Measurements from ENCODE around the gene ADD2. TPM values are rescaled to one million over a fixed set of nuclear protein-coding genes. Genes with fewer than 3 reads are reported as not detected.

Gene ADD2
- total and polyA plus RNA-seq, 2 donors (not counting 1 experiment from before 2014, with no cell fraction given): 15.9 to 21.7 TPM

GRCh38 chr2:70769450-70769849, 1.4 kb upstream of the ADD2 start:
- TF ChIP-seq CTCF (IDR thresholded peaks at IDR 0.05) (no peak), EZH2 (IDR thresholded peaks at IDR 0.05; ENCODE audit: borderline replicate concordance, insufficient read depth, low read depth, low read length, poor library complexity, severe bottlenecking) (no peak)
- intact Hi-C loops (cut with micrococcal nuclease): loop anchor here (5.0 kb wide), 1 partner anchor 467 kb away; the partner anchor contains the start of gene FAM136A
- Histone ChIP-seq H4K20me1 (ENCODE audit: control insufficient read depth, insufficient read depth, low read length, poor library complexity, severe bottlenecking) (no peaks in the 10 kb centered on the region), H2AFZ (ENCODE audit: insufficient read depth, low read depth, low read length, poor library complexity, severe bottlenecking) (no peak overlapping the region), H3K27ac (ENCODE audit: low read length in 2 of 2) (no peak overlapping the region), H3K27me3 (replicated peaks in 1 of 4; ENCODE audit: control extremely low read depth in 1 of 4, control insufficient read depth in 3 of 4, insufficient read depth in 4 of 4, low read length in 3 of 4) (peaks cover 0 to 32% (median 17%) of the 10 kb centered on the region in 4 experiments), H3K36me3 (replicated peaks in 1 of 2; ENCODE audit: control extremely low read depth in 1 of 2, control insufficient read depth in 1 of 2, extremely low read depth in 1 of 2, insufficient read depth in 2 of 2, low read length in 1 of 2) (no peaks in the 10 kb centered on the region), H3K4me1 (ENCODE audit: control insufficient read depth in 2 of 2, insufficient read depth in 2 of 2, low read length in 2 of 2) (peaks cover 9 to 13% of the 10 kb centered on the region in 2 donors), H3K79me2 (ENCODE audit: control insufficient read depth, insufficient read depth, low read length) (peaks cover 5% of the 10 kb centered on the region), H3K9ac (ENCODE audit: low read length) (no peak overlapping the region), H3K9me3 (ENCODE audit: control extremely low read depth in 1 of 3, control insufficient read depth in 2 of 3, insufficient read depth in 1 of 3, low read length in 2 of 3) (peaks cover 0 to 6% (median 4%) of the 10 kb centered on the region in 3 donors), H3K4me2 (replicated peaks; ENCODE audit: low read depth, low read length, poor library complexity, severe bottlenecking) (no peak overlapping the region), H3K4me3 (ENCODE audit: control extremely low read depth in 1 of 5, extremely low read depth in 1 of 5, insufficient read depth in 1 of 5, low read depth in 2 of 5, low read length in 4 of 5) (no peak overlapping the region)
- H3K27me3 Mint-ChIP-seq: peaks cover 36% of the 10 kb centered on the region
- ChIA-PET CTCF (interaction anchor here (0.6 to 2.7 kb wide), 5 partner anchors 10 to 1581 kb away, joined by 3 to 14 read pairs (median 5); no protein-coding TSS in a partner anchor), POLR2A (no interaction called here)
- WGBS (ENCODE audit: insufficient coverage): 100% methylated on average over 1 of the region's 2 CpGs
- H3K9me3 Mint-ChIP-seq (ENCODE audit: insufficient read depth): peaks cover 9% of the 10 kb centered on the region
- no peak for ATAC-seq (ENCODE audit: low read depth)
- H3K4me3 Mint-ChIP-seq: peak overlapping the region; percentile 83
- no peak overlapping the region for H3K27ac Mint-ChIP-seq
- no peak for DNase-seq
- peaks cover 26% of the 10 kb centered on the region for H3K4me1 Mint-ChIP-seq

- peaks cover 28% of the 10 kb centered on the region for H3K27me3 Mint-ChIP-seq
- H3K9me3 ChIP-seq (ENCODE audit: control extremely low read depth in 1 of 3, control insufficient read depth in 2 of 3, insufficient read depth in 1 of 3, low read length in 2 of 3): peaks cover 0 to 2% (median 2%) of the 10 kb centered on the region in 3 donors
- peak overlapping the region in 2 of 5 experiments; percentile 34 to 78 for H3K4me3 ChIP-seq (ENCODE audit: control extremely low read depth in 1 of 5, extremely low read depth in 1 of 5, insufficient read depth in 1 of 5, low read depth in 2 of 5, low read length in 4 of 5)
- peak overlapping the region; percentile 90 for H3K4me2 ChIP-seq (replicated peaks; ENCODE audit: low read depth, low read length, poor library complexity, severe bottlenecking)
- no peaks in the 10 kb centered on the region for H3K36me3 ChIP-seq (replicated peaks in 1 of 2; ENCODE audit: control extremely low read depth in 1 of 2, control insufficient read depth in 1 of 2, extremely low read depth in 1 of 2, insufficient read depth in 2 of 2, low read length in 1 of 2)
- H3K27ac Mint-ChIP-seq: peak overlapping the region; percentile 63
- H3K27me3 ChIP-seq (replicated peaks in 1 of 4; ENCODE audit: control extremely low read depth in 1 of 4, control insufficient read depth in 3 of 4, insufficient read depth in 4 of 4, low read length in 3 of 4): peaks cover 0 to 29% (median 12%) of the 10 kb centered on the region in 4 experiments
- TF ChIP-seq EZH2 (IDR thresholded peaks at IDR 0.05; ENCODE audit: borderline replicate concordance, insufficient read depth, low read depth, low read length, poor library complexity, severe bottlenecking) (no peak), CTCF (IDR thresholded peaks at IDR 0.05) (no peak)
- H4K20me1 ChIP-seq (ENCODE audit: control insufficient read depth, insufficient read depth, low read length, poor library complexity, severe bottlenecking): no peaks in the 10 kb centered on the region
- H3K9me3 Mint-ChIP-seq (ENCODE audit: insufficient read depth): peaks cover 4% of the 10 kb centered on the region
- ChIA-PET POLR2A (interaction anchor here (0.6 kb wide), 1 partner anchor 1381 kb away, joined by 3 read pairs; no protein-coding TSS in a partner anchor), CTCF (interaction anchor here (0.7 to 2.7 kb wide), 14 partner anchors 9 to 676 kb away, joined by 3 to 14 read pairs (median 4); partner anchors contain the start of genes MCEE, MPHOSPH10 and SNRPG)
- intact Hi-C loops (cut with micrococcal nuclease): loop anchor here (1.0 to 5.0 kb wide), 2 partner anchors 82 to 466 kb away; partner anchors contain the start of gene FAM136A
- no peak overlapping the region for H2AFZ ChIP-seq (ENCODE audit: insufficient read depth, low read depth, low read length, poor library complexity, severe bottlenecking)
- DNase-seq: no peak
- H3K4me3 Mint-ChIP-seq: peak overlapping the region; percentile 83
- H3K4me1 Mint-ChIP-seq: peaks cover 29% of the 10 kb centered on the region
- peaks cover 9 to 13% of the 10 kb centered on the region in 2 donors for H3K4me1 ChIP-seq (ENCODE audit: control insufficient read depth in 2 of 2, insufficient read depth in 2 of 2, low read length in 2 of 2)
- no CpG with 5 or more reads among the region's 7 CpGs for WGBS (ENCODE audit: insufficient coverage)
- H3K27ac ChIP-seq (ENCODE audit: low read length in 2 of 2): no peak overlapping the region
- ATAC-seq (ENCODE audit: low read depth): no peak
- H3K79me2 ChIP-seq (ENCODE audit: control insufficient read depth, insufficient read depth, low read length): peaks cover 11% of the 10 kb centered on the region
- H3K9ac ChIP-seq (ENCODE audit: low read length): peak overlapping the region; percentile 18
Measured at GRCh38 chr2:70768590-70769085, 638 bp upstream of the ADD2 start.

Data from B cell (primary cell).